ENCODE measurements around the gene TSR2. TPM values are rescaled to one million over a fixed set of nuclear protein-coding genes. Genes with fewer than 3 reads are reported as not detected.
"Not testable (repeated sequence)": the region's sequence is repeated elsewhere in the genome, so short reads cannot be mapped to it uniquely, and the experiment has no call there.

The TSR2 gene
- total RNA-seq, 1 donor from 2014 or later = 42.4 TPM

DNA sequence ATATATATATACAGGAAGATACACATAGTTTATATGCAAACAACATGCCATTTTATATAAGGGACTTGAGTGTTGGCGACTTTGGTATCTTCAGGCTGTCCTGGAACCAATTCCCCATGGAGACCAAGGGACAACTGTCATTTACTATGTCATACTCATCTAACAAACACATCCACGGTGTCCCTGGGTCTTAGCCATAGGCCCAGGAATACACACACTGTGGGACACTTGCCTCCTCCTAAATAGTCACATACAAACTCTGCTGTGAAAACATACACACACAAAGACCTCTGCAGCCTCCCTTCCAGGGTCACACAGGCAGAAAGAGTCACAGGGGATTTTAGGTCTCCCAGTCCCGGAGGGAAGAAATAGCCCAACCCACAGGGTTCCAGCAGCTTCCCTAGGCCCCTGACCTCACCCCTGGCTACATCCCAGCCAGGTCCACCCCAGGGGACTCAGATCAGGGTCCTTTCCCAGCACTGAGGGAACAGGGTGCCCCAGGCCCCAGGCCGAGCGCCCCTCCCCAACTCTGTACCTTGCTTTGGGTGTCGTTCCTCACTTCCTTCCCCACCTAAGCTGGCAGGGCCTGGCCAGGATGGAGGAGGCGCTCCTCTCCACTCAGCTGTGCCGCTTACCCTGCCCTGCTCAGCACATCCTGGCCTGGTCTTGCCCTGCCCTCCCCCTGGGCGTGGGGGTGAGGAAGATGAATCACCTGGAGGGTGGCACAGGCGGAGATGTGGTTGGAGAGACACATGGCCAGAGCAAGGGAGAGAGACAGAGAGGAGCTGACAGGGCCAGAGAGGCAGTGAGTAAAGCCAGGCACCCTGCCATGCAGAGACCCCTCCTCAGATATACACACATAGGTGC, 34.0 kb downstream of the TSR2 start:
- DNase-seq (ENCODE audit: low spot score) = no peak

DNA sequence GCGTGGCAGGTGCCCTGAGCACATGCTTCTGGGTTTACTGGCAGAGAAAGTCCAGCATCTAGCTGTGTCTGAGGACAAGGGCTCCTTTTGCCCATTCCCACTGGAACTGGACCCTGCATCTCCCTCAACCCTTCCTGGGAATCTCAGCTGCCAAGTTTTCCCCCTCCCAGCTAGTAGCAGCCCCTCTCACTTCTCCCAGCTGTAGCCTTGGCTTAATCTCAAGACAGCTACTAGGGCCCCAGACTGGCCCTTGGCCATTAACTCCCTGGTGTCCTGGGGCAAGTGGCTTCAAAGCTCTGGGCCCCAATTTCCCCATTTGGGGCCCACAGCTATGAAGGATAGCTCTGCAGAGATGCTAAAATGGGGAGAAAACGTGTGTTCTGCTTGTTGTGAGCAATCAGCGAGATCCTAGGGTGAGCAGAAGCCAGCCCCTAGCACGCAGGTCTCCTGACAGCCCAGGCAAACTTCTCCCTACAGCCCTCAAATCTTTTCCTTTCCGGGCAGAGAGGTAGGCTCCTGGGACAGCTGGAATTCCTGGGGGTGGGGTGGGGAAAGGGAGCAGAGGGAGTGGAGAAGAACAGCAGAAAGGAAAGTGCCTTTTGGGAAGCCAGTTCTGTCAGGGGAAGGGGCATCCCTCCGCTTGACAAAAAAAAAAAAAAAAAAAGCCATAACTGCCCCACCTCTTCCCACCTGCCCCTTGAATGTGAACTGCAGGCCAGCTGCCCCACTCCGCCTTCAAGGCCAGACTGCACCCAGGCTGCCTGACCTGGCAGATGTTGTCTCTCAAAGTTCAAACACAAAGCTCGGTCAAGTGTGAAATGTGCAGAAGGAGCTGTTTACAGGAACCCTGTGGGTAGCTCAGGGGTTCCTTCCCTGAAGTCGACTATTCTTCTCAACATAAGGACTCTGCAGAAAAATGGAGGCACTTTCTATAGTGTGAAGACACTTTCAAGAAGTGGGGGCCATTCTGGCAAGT, 39.2 kb downstream of the TSR2 start:
- no peak for DNase-seq (ENCODE audit: low spot score)

- DNase-seq (ENCODE audit: low spot score) = no peak
Observed at GRCh38 chrX:54482839-54483593, 42.8 kb downstream of the TSR2 start.

GRCh38 chrX:54483946-54484345, 43.7 kb downstream of the TSR2 start:
- no peak for DNase-seq (ENCODE audit: low spot score)

DNA sequence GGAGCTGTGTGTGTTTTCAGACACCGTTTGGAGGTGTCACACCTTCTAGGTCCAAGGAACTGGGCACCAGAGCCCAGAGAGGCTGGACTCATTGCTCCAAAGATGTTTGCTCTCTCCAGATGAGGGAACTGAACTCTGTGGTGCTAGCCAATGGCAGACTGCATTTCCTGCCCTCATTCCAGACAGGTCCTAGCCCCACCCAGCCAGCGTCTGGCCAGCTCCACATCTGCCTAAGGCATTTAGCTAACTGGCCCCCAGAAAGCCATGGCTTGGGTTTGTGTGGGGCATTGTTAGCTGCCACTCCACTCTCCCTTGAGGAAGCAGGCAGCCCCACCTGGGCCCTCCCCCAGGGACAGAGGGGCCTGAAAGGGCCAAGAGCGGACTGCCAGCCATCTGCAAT, 44.5 kb downstream of the TSR2 start:
- no peak for DNase-seq (ENCODE audit: low spot score)

GRCh38 chrX:54489819-54490218, 49.6 kb downstream of the TSR2 start:
- not testable (repeated sequence) for DNase-seq (ENCODE audit: low spot score)

GRCh38 chrX:54492340-54492739, 52.1 kb downstream of the TSR2 start:
- no peak for DNase-seq (ENCODE audit: low spot score)

GRCh38 chrX:54494166-54494988, 54.2 kb downstream of the TSR2 start:
- no peak for DNase-seq (ENCODE audit: low spot score)

Other genes with a start within 250 kb of the TSR2 start
- gene WNK3, start 82.4 kb upstream of the TSR2 start, total RNA-seq = 10.0 TPM
- 3.3 TPM for gene FGD1, start 55.8 kb downstream of the TSR2 start, total RNA-seq
- gene GNL3L, start 89.8 kb downstream of the TSR2 start, total RNA-seq = 56.7 TPM

Measured in ureter (tissue), 1 donor.